Astrocyte of the cerebellum (primary cell): Measurements from ENCODE around the gene IGF2BP3.

Experiments used
- DNase-seq: peaks from one replicate; pipeline ENCODE4 v3.0.0-alpha.2; 2011; ENCODE audit warnings: low read depth
- H3K4me3 ChIP-seq: 2 replicates; pipeline ENCODE4 v1.5.1; 2011; ENCODE audit warnings: mild to moderate bottlenecking, low read depth, low read length, moderate library complexity
- CTCF ChIP-seq: IDR thresholded peaks from 2 replicates; pipeline ENCODE4 v1.5.1; 2012; ENCODE audit warnings: low read length, low read depth, moderate library complexity, mild to moderate bottlenecking; ENCODE audit errors: missing control alignments
- in situ Hi-C: cut with HindIII; loops from 2 replicates; pipeline ENCODE4 v1.10.0; 2017; ENCODE audit warnings: low sequenced_read_pairs

The IGF2BP3 gene

GRCh38 chr7:23277359-23277989, 192.8 kb downstream of the IGF2BP3 start:
- in situ Hi-C loops: no loop called here
- TF ChIP-seq CTCF: peak; percentile 85
- DNase-seq: peak; percentile 59
- H3K4me3 ChIP-seq: no peak overlapping the region

- in situ Hi-C loops: no loop called here
- H3K4me3 ChIP-seq: no peak overlapping the region
- TF ChIP-seq CTCF: no peak
- DNase-seq: no peak
Measured at GRCh38 chr7:23276947-23277346, 193.3 kb downstream of the IGF2BP3 start.

- H3K4me3 ChIP-seq: no peak overlapping the region
- TF ChIP-seq CTCF: peak; percentile 16
- DNase-seq: no peak
- in situ Hi-C loops: no loop called here
Measured at GRCh38 chr7:23276376-23276775, 193.9 kb downstream of the IGF2BP3 start.

GRCh38 chr7:23275912-23276311, 194.4 kb downstream of the IGF2BP3 start:
- H3K4me3 ChIP-seq: no peak overlapping the region
- no peak for TF ChIP-seq CTCF
- DNase-seq: no peak
- in situ Hi-C loops: no loop called here

- peak; percentile 81 for DNase-seq
- no peak overlapping the region for H3K4me3 ChIP-seq
- peak; percentile 87 for TF ChIP-seq CTCF
- in situ Hi-C loops: loop anchor here (25.0 kb wide), 1 partner anchor 439 kb away; the partner anchor contains the start of gene STK31
Measured at GRCh38 chr7:23273141-23273599, 197.1 kb downstream of the IGF2BP3 start.

- in situ Hi-C loops: loop anchor here (25.0 kb wide), 1 partner anchor 440 kb away; the partner anchor contains the start of gene STK31
- TF ChIP-seq CTCF: no peak
- no peak overlapping the region for H3K4me3 ChIP-seq
- no peak for DNase-seq
Measured at GRCh38 chr7:23272275-23272674, 198.0 kb downstream of the IGF2BP3 start.
